GM19099 (cell line): ENCODE data around the gene FGF14.

Experiments used
- POLR2A ChIP-seq: IDR thresholded peaks from 3 replicates; pipeline ENCODE4 v1.6.1; 2011; ENCODE audit warnings: low read depth; ENCODE audit not compliant: insufficient read length; ENCODE audit errors: extremely low read depth

Gene FGF14

GRCh38 chr13:101752432-101752831, 649.4 kb downstream of the FGF14 start:
- no peak for TF ChIP-seq POLR2A

- no peak for TF ChIP-seq POLR2A
These were observed 650.4 kb downstream of the FGF14 start for GRCh38 chr13:101751488-101751887.

GRCh38 chr13:101749584-101749983, 652.3 kb downstream of the FGF14 start:
- no peak for TF ChIP-seq POLR2A

GRCh38 chr13:101747039-101747438, 654.8 kb downstream of the FGF14 start:
- TF ChIP-seq POLR2A: no peak

- TF ChIP-seq POLR2A: no peak
These were observed 655.3 kb downstream of the FGF14 start for GRCh38 chr13:101746513-101746912.

- TF ChIP-seq POLR2A: no peak
These were observed 662.3 kb downstream of the FGF14 start for GRCh38 chr13:101739382-101740178.

GRCh38 chr13:101738336-101738735, 663.5 kb downstream of the FGF14 start:
- no peak for TF ChIP-seq POLR2A

GRCh38 chr13:101736566-101736965, 665.3 kb downstream of the FGF14 start:
- no peak for TF ChIP-seq POLR2A

GRCh38 chr13:101730420-101731000, 671.3 kb downstream of the FGF14 start:
- TF ChIP-seq POLR2A: no peak

GRCh38 chr13:101728615-101729014, 673.2 kb downstream of the FGF14 start:
- TF ChIP-seq POLR2A: no peak

GRCh38 chr13:101728021-101728420, 673.8 kb downstream of the FGF14 start:
- no peak for TF ChIP-seq POLR2A

GRCh38 chr13:101727118-101727517, 674.7 kb downstream of the FGF14 start:
- no peak for TF ChIP-seq POLR2A

GRCh38 chr13:101726681-101727080, 675.2 kb downstream of the FGF14 start:
- TF ChIP-seq POLR2A: no peak

- TF ChIP-seq POLR2A: no peak
These were observed 683.4 kb downstream of the FGF14 start for GRCh38 chr13:101718496-101718895.

GRCh38 chr13:101717353-101717752, 684.5 kb downstream of the FGF14 start:
- TF ChIP-seq POLR2A: no peak

- TF ChIP-seq POLR2A: no peak
These were observed 687.7 kb downstream of the FGF14 start for GRCh38 chr13:101714195-101714594.
